Left ventricle myocardium superior (tissue), 1 donor: ENCODE data around the gene GPHN. TPM values are rescaled to one million over a fixed set of nuclear protein-coding genes. Genes with fewer than 3 reads are reported as not detected.

ENCODE experiments used
- ATAC-seq: fragments of 200-7000 bp; cut with Tn5 transposase; one replicate; pipeline ENCODE4 v1.9.1; 2020; ENCODE audit warnings: mild to moderate bottlenecking, moderate library complexity
- DNase-seq: peaks from one replicate; pipeline ENCODE4 v3.0.0-alpha.2; 2020
- intact Hi-C: fragments of 100-400 bp; cut with micrococcal nuclease; formaldehyde crosslinking; loops from one replicate; pipeline ENCODE4 v1.11.0; 2022
- total RNA-seq: library from RNA; stranded (reverse); fragmentation: NEBNext Ultra II Directional; extraction: Animal tissue kit (Norgen Biotek cat#: 25700); gene quantifications from one replicate; pipeline ENCODE4 v1.2.1, GENCODE V29; 2021
- donor health status: DM: no; HTN: yes; CAD: no; lungs with severe emphysema.

GPHN gene
- total RNA-seq, 1 donor from 2014 or later = 25.0 TPM

DNA sequence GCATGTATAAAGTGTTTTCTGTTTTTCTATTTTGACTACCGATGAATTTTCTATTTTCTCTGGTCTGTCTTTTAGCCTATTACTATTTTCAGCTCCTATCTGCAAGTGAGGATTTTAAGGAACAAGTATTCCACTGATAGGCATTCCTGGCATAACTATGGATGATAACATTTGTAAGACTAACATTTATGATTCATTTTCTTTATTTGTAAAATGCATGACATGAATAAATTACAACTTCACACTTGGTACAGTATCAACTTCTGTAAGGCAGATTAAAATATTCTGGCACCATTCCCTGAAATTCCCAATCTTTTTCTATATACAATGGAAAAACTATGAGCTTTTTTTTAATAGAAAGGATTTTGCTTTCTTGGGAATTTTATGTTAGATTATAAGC, 560.3 kb downstream of the GPHN start:
- ATAC-seq (no peak), DNase-seq (no peak)
- intact Hi-C loops = no loop called here

DNA sequence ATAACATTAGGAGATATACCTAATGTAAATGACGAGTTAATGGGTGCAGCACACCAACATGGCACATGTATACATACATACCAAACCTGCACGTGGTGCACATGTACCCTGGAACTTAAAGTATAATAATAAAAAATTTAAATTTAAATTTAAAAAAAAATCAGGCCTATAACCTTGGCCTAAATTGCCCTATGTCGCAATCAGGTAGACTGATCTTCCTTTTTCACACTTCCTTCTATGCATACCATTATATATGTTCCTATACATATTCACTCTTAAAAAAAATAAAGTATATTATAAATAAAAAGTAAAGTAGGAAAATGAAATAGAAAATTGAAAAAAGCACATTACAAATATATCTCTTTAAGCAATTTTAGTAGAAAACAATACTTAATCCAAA, 563.6 kb downstream of the GPHN start:
- DNase-seq (no peak), ATAC-seq (no peak)
- intact Hi-C loops = no loop called here

DNA sequence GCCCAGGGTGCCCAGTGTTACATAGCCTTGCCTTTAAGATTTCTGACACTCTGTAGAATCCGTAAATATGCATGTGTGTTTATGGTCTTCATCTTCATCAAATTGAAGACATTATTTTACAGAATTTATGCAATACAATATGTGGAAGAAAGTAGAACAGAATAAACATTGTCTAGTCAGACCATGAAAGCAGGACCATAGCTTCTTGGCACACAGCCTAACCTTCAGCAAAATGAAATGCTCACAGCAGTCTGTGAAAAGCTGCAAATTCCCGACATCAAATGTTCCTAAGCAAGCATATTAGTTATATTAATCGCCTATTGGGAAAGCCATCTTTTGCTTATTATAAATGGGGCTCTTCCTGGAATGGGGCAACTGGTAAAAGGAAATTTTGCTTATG, 570.0 kb downstream of the GPHN start:
- DNase-seq = no peak
- intact Hi-C loops = no loop called here
- no peak for ATAC-seq

DNA sequence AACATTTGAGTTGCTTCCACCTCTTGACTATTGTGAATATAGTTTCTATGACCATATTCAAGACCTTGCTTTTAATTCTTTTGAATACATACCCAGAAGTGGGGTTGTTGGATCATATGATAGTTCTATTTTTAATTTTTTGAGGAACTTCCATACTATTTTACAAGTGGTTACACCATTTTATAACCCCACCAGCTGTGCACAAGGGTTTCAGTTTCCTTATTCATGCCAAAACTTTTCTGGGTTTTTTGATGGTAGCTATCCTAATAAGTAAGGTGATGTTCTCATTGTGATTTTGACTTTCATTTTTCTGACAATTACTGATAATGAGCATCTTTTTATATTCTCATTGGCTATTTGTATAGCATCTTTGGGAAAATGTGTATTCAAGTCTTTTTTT, 571.9 kb downstream of the GPHN start:
- no peak for DNase-seq
- no peak for ATAC-seq
- intact Hi-C loops = no loop called here

DNA sequence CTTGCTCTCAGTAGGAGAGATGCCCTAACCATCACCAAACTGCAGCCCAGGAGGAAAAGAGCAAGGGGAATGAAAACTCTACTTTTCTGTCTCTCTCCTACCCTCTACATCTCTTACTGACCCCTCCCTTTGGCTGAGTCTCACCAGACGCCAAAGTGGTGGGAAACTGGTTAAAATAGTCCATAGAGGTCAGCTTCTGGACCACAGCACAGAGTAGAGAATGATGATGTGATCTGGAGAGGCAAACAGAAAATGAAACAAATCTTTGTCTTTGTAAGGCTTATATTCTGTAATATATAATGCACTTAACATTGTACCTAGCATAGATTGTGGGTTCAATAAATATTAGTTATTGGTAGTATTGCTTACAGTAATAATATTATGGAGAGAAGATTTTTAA, 600.3 kb downstream of the GPHN start:
- no peak for ATAC-seq
- no peak for DNase-seq
- intact Hi-C loops = no loop called here

DNA sequence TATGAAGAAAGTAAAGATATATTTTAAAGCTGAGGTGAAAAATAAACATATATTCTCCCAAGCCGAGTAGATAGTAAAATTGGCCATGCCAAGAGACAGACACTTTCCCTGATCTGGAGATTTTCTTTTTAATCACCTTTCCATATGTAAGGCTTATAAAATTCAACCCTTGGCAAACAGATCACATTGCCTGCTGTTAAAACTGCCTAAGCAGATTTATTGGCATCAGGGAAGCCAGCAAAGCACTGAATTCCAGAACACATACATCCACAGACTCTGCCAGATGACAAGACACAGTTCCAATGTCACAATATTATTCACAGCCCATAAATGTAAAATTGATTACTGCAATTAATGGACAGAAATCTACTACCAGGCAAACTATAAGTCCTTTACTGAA, 603.1 kb downstream of the GPHN start:
- DNase-seq = no peak
- intact Hi-C loops = no loop called here
- ATAC-seq = no peak

DNA sequence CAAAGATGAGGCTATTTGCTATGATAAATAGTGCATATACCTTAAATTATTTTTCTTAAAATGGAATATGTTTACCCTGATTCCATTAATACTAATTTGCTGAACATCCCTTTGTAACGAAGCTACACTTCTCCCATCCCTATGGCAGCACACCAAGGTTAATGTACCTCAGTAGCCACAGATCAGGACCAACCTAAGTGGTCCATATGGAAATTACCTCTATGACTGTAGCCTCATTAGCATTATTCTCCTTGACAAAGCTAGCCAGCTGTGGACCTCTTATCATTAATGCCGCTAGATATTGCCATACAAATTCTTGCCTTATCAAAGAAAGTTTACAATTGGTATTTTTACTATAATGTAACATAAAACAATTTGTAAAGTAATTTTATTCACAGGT, 604.4 kb downstream of the GPHN start:
- no peak for ATAC-seq
- DNase-seq = no peak
- intact Hi-C loops = no loop called here

DNA sequence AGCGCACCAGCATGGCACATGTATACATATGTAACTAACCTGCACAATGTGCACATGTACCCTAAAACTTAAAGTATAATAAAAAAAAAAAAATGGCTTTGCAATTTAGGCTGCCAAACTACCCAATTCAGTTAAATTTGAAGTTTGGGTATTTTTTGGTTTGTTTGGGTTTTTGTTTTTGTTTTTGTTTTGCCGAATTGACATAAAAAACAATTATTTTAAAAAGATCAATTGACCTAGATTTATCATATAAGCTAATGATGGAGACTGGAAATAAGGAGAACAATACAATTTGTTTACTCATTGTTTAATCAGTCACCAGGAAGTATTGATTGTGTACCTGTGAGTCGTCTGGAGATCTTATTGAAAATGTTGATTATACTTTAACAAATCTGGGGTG, 619.2 kb downstream of the GPHN start:
- intact Hi-C loops = no loop called here
- ATAC-seq (no peak), DNase-seq (no peak)

DNA sequence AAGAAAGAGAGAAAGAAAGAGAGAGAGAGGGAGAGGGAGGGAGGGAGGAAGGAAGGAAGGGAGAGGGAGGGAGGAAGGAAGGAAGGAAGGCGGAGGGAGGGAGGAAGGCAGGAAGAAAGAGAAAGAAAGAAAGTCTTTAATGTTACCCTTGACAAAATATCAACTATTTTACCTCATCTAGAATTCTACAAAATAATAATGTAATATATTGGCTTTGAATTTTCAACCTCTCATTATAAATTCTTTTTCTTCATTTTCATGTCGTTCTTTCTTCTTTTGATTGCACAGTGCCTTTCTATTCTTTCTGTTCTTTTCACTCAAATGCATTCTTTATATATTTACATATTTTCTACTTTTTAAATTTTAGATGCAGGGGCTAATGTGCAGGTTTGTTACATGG, 621.8 kb downstream of the GPHN start:
- intact Hi-C loops = no loop called here
- no peak for DNase-seq
- ATAC-seq = no peak

DNA sequence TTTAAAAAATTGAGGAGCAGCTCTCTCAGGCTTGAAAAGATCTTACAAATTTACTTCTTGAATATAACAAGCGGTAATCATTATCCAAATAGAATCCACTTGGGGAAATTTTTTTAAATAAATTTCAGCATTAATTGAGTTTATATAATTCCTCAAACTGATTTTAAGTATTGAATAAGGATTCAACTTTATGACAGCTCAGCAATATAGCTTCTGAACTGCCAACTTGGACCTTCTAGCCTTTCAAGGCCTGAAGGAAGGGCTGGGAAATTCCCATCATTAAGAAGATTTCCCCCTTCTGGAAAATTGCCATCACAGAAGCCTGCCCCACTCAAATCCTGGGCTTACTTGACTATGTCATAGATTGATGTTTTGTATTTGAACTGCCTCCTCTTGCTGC, 623.7 kb downstream of the GPHN start:
- no peak for ATAC-seq
- DNase-seq = no peak
- intact Hi-C loops = no loop called here

DNA sequence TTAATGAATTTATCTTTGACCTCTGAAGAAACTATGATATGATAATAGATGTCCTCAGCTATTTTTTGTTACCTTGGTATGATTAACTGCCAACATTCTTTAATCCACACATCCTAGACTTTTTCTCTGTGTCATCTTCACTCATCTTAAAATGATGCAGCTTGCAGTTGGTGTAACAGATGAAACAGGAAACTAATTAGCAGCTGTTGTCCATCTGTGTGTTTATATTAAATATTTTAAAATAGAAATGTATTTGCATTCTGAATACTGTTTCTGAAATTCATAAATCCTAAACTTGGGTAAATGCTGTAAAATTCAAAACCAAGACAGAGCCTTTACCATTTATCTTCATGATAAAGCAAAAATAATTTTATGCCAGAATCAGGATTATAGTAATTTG, 625.2 kb downstream of the GPHN start:
- ATAC-seq (no peak), DNase-seq (no peak)
- intact Hi-C loops = no loop called here

DNA sequence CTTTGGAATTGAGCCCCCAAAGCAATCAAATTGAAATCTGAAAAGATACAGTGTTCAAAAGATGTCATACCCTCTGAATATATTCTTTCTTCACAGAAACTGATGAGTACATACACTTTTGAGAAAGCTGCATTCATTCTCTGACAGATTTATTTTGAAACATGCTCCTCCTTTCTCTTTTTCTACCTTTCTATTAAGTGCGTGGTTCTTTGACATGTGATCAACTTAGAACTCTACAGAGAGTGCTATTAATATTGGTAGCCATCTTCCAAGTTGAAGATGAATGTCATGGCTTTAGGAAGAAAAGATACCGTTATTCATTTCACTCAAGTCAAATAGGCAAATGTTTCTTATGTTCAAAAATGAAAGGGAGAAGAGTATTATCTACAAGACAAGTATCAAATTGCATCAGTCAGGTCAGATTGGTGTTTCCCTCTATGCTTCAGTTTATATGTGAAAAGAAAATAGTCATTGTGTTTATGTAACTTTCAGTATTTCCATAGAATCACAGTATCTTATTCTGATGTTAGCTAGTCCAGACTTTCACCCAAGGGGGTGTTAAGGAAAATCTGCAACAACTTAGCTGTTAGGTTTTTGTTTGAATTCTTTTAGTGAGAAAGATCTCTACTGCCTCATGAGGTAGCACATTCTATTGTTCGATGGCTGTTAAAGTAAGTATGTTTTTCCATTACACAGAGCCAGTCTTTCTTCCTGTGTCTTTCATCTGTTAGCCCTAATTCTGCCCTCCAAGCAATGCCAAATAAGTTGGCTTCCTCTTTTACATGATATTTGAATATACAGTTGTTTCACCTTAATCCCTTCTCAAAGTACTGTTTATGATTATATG, 625.9 kb downstream of the GPHN start:
- ATAC-seq (no peak), DNase-seq (no peak)
- intact Hi-C loops = no loop called here

DNA sequence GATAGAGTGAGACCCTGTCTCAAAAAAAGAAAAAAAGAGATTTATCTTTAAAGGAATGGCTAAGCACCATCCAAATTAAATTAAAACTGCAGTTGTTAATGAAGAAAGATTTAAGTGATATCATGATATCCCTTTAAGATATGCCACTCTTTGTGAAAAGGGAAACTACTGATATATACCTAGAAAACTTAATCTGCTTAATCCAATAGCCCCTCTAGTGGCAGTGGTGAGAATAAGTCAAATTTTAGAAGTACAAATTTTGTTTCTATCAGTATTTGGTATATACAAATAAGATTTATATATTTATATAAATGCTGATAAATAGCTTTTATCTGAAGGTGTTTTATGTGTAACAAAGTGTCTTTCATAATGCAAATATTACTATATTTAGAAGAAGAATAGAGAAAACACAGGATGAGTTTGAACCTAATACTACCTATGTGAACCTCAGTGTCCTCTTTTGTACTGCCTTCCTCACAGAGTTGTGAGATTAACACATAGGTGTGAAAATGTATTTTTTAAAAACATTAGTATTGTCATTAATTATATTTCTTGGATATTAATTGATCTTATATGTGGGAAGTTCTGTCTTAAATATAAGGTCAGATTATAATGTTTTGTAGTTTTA, 629.9 kb downstream of the GPHN start:
- DNase-seq (no peak), ATAC-seq (no peak)

DNA sequence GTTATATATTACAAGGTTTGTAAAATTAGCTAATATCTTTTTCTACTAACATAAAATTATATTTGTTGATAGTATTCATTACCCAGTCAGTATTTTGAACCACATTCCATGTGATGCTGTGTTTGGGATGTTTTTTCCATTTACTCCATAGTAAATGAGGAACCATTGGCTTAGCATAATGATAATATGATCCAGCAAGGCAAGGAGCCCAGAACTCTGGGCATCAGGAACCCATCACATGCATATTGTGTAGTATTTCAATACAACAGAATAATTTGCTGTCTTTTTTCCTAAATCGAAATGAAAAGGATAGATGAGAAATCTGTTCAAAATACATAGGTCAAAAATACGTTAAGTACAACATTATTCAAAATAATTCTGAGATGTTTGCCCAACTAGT, 632.6 kb downstream of the GPHN start:
- intact Hi-C loops = no loop called here
- no peak for ATAC-seq
- DNase-seq = no peak

More for the DNA sequence above, 629.9 kb downstream of the GPHN start:
- intact Hi-C loops = no loop called here

DNA sequence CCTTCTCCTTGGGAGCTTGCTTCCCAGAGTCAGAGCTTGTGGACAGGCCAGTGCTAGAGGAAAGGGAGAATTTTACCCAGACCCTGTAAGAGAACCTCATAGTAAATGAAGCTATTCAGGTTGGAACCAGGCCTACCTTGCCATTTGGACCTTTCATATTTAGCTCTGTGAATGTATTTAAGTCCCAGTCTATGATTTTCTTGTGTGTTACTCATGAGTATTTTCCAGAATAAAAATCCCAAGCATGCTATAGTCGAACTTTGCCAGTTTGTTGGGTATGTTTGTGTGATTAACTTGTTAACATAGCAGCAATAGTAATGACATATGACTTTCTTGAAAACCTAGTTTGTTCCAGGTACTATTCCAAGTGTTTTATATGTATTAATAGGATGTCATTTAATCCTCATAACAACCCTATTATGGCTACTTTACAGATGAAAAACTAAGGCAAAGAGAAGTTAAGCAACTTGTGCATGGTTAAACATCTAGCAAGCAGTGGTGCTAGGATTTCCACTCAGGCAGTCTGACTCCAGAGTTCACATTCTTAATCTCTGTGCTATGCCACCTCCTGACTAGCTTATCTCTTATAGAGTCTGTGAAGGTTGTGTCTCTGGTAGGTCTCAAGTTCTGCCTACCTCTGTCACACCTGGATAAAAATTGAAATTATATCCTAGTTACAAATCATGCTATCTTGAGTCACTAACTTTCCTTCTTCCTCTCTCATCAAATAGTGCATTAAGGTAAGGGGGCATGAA, 633.4 kb downstream of the GPHN start:
- intact Hi-C loops = no loop called here

DNA sequence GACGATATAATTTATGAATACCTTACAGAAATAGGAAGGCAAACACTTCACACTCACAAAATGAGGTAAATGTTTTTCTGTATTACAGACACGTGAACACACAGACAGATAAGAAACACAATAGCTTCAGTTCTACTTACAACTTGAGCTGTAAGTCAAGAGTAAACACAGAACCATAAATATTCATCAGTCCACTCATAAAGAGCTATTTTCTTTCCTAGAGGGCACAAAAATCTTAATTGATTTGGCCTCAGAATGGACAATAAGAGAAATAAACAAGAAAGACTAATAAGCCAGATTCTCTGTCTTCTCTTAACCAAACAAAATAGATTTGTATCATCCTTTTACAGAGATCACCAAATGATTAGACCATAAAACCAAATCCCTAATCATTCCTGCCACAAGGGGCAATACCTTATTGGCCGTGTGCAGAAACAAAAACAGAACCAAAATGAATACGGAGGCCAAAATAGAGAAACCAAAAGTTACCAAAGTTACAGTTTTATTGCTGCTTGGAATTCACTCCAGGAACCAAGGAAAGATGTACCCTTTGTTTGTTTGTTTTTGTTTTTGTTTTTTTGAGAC, 643.2 kb downstream of the GPHN start:
- no peak for ATAC-seq
- DNase-seq = no peak
- intact Hi-C loops = no loop called here

More for the DNA sequence above, 633.4 kb downstream of the GPHN start:
- DNase-seq (no peak), ATAC-seq (no peak)

DNA sequence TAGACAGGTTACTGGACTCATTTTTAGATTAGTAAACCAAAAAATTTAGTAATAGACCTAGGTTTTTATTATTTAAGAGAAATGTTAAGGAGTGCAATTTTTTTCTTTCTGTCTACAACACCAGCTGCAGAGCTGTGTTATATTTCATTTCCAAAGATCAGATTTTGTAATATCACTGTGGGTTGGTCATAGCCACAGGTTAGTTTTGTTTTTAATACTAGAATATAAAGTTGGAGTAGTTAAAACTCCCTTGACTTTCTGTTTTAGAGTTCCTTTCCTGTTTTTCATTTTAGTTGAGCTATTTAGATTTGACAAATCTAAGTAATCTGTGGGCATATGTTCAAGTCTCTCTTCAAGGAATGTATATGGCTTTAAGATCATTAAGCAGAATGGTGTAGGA, 650.6 kb downstream of the GPHN start:
- intact Hi-C loops = no loop called here
- no peak for ATAC-seq
- no peak for DNase-seq

DNA sequence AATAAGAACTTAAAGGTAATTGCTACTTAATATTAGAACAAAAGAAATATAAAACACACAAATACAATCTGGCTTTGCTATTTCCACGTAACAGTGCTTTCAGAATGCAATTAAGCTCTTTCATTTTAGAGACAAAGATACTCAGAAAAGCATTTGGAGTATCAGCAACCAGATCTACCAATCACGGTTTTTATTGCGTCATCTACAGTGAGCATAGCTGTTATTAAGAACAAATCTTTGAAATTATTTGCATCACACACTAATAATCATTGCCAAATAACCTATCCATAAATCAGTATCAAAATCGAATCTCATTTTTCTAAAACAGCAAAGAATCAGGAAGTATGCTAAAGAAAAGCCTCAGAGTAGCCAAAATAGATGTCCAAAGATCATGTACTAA, 654.4 kb downstream of the GPHN start:
- intact Hi-C loops = no loop called here
- no peak for DNase-seq
- ATAC-seq = no peak

DNA sequence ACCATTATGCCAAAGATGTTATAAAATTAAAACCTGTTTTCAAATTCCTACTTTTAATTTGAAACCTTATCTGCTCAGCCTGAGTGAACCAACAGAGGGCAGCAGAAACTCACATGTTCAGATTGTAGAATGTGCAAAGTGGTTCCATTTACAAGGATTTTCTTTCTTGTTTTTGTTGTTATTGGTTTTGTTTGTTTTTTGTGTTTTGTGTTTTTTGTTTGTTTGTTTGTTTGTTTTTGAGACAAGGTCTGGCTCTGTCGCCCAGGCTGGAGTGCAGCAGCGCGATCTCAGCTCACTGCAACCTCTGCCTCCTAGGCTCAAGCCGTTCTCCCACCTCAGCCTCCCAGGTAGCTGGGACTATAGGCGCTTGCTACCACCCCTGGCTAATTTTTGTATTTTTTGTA, 658.5 kb downstream of the GPHN start:
- DNase-seq = no peak
- intact Hi-C loops = loop anchor here (5.0 kb wide), 1 partner anchor 121 kb away; no protein-coding TSS in a partner anchor

More for the DNA sequence above, 658.5 kb downstream of the GPHN start:
- no peak for ATAC-seq
